NCI-H345 (cell line): ENCODE data around the gene DENND1A.
"Not testable (repeated sequence)": the region's sequence is repeated elsewhere in the genome, so short reads cannot be mapped to it uniquely, and the experiment has no call there.

ENCODE experiments used
- DNase-seq: peaks from one replicate; lab custom pipeline; 2025; lab: John Stamatoyannopoulos, UW

The DENND1A gene

DNA sequence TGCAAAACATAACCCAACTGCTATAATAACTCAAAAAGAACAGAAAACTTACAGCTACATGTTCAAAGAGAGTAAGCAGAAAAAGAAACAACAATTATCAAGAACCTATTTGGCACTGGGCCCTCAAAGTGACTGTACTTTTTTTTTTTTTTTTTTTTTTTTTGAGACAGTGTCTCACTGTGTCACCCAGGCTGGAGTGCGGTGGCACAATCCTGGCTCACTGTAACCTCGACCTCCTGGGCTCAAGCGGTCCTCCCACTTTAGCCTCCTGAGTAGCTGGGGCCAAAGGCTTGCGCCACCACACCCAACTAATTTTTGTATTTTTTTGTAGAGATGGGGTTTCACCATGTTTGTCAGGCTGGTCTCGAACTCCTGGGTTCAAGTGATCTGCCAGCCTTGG, 114.1 kb downstream of the DENND1A start:
- DNase-seq = not testable (repeated sequence)

DNA sequence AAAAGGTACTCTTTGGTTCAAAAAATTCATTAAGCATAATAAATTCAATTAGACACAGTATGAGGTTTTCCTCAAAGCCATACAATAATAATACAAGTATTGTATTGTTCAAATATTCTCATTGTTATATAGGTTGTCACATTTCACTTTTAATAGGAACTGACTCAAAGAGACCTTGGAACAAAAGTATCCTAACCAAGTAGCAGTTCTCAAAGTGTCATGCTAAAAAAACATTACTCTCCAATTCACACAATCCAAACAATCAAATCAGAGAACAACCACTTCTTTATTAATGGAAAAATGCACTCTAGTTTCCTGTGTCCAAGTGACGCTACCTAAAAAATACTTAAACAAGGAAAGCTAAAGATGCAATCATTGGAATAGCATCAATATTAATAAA, 115.4 kb downstream of the DENND1A start:
- DNase-seq = no peak

GRCh38 chr9:123812984-123813383, 116.9 kb downstream of the DENND1A start:
- no peak for DNase-seq

- no peak for DNase-seq
Observed at GRCh38 chr9:123807251-123807650, 122.7 kb downstream of the DENND1A start.

DNA sequence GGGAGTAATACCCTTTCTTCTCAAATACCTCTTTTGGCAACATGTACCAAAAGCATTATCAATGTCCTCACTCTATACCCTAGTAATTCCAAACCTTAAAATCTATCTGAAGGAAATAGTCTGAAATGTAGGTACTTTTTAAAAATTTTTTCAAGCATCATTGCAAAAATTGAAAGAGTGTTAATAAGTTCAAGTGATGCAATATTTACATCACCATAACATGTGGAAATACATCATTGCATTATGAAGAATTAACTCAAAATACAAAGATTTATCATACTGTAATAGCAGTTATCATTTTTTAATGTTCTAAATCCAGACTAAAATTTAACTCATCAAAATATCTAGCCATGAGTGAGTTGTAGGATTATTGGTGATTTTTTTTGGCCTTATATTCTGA, 123.1 kb downstream of the DENND1A start:
- DNase-seq = no peak

GRCh38 chr9:123798195-123798594, 131.7 kb downstream of the DENND1A start:
- no peak for DNase-seq

DNA sequence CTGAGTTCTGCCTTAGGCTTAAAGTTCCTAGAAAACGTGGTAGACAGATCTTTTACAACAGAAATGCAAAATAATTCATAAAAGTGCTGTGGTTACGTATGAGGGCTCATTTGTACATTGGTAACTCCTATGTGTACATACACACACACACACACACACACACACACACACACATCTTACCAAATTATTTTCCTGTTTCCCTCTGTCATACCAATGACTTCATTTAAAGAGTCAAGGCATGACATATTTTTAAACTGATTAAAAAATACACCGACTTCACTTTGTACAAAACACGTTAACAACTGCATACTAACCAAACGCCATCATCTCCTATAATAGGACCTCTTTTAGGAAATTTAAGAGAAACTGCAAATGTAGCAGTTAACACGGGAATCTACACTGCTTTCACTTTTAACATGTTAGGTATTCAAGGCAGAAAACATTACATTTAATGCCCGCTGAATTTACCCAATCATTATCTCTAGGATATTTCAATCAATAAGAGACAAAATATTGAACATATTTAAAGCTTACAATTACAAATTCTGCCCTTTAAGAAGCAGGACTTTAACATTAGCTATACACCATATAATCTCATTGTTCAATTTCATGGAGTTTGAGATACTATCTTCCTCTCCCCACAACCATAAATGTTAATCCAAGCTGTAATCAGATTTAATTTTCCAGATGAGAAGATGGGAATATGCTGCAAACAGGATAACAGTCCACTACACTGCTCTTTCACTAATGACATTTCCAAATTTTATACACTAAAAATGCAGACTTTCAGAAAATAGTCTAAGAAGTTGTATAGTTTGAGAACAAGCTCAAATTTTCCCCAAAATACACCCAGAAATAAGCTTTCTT, 133.1 kb downstream of the DENND1A start:
- no peak for DNase-seq

- DNase-seq = no peak
Observed at GRCh38 chr9:123796094-123796493, 133.8 kb downstream of the DENND1A start.

- no peak for DNase-seq
Observed at GRCh38 chr9:123795336-123795735, 134.6 kb downstream of the DENND1A start.

- DNase-seq = no peak
Observed at GRCh38 chr9:123792501-123792900, 137.4 kb downstream of the DENND1A start.

DNA sequence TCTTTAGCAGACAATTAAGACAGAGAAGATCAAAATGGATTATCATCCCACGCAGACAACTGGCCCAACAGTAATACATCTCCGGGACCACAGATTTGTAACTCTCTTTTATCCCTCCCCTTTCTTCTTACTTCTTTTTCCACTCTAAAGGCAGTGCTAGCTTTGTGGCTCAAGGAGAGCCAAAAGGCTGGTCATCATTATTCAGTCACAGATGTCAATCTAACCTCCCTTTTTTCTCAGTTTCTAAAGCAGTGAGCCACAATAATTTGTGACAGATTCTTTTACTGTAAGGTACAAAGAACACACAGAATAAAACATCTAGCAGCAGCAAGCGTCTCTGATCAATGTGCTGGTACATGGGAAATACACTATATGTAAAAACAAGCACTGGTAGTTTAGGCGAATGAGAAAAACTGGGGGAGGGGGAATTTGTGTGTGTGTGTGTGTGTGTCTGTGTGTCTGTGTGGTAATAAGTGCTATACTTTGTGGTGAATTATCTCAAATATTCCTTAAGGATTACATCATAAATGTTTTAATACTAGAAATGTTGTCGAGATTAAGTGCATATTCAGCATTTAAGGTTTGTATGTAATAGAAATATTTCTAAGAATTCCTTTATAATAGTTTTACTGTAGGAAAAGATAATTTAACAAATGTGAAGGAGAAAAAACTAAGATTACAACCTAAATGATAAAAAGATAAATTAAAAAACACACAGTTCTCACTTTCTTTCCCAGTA, 140.2 kb downstream of the DENND1A start:
- DNase-seq = no peak

GRCh38 chr9:123787416-123787815, 142.5 kb downstream of the DENND1A start:
- no peak for DNase-seq

- DNase-seq = no peak
Observed at GRCh38 chr9:123784518-123784917, 145.4 kb downstream of the DENND1A start.

- no peak for DNase-seq
Observed at GRCh38 chr9:123778232-123778902, 151.6 kb downstream of the DENND1A start.

GRCh38 chr9:123776708-123777537, 153.0 kb downstream of the DENND1A start:
- no peak for DNase-seq

DNA sequence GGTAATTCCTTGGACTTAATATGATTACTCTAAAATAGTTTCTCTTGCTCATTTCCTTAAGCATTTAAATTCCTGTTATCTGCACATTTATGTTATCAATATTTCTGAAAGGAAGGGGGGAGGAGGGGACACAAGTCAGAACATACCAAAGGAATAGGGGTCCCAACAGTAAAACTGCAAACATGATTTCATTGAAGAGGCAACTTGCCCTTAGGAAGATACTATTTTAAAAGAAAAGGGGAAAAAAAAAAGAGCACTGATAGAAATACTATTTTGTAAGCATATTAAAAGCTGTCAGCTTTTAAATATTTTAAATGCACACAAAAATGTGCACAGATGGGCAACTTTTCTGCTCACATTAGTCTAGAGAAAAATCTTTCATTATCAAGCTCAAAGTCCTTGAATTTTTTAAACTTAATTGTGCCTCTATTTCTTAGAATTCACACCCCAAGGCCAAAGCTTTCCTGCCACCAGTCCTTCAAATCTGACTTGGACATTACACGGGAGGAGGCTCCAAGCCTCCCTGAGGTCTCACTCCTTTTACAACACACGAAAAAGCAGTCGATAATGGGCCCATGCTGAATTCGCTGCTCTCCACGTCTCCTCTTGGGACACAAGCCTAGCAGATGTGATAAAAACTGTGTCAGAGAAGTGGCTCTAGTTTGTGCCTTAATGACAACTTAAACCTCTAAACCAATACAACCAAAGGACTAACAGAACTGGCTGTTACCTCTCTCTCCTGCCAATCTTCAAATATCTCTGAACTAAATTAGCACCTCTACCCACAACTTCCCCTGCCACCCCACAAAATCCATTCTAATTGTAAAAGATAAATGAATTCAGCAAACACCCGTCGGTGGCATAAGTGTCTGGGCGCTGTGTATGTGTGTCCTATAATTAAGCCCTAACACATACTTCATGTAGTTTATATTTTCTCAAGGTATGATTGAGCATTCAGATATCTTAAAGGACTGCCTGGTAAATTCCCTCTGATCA, 154.3 kb downstream of the DENND1A start:
- DNase-seq = no peak

DNA sequence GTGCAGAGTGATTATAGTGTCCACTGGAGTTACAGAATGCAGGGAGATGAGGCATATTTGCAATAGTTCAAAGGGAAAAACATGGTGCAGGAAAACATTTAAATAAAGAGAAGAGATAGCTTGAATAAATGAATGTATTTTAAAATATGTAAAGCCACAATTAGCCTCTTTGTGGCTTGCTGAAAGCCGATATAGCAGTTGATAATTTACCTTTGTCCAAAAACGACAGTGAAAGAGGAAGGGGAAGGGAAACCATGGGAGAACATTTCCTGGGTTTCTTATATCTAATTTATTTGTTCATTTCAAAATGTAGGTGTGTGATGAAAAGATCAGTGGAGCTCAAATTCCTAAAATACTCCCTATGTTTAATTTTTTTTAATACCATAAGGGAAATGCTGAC, 156.1 kb downstream of the DENND1A start:
- no peak for DNase-seq

DNA sequence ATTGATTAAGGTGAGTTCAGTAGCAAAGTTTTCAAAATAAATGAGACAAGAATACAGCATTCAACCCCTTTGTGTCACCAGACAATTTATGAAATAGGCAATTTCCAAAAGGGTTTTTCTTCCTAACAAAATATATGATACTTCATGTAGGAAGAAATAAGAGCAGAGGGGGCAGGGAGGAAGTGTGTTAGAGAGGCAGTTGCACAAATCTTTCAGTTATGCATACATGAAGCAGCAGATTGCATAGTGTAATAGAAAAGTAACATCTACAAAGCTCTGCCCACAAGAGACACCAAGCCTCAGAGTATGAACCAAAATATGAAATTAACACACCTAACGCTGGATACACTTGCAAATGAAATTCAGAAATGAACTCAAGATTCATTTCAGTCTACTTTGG, 157.0 kb downstream of the DENND1A start:
- DNase-seq = no peak

DNA sequence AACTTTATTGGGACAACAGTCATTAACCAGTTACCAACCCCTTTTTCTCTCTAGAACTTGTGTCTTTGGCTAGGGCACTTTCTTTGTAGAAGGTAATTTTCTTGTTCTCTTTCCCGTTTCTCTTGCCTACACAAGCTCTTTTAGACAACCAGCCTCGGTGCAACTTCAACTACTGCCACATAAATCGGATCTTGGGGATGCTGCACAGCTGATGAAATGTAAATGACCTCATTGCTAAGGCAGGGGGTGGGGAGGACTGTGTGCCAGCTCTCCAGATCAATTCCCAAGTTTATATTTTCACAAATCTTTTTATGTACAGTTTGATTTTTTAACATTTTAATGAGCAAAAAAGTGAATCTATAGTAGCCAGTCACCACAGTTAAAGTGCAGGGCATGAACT, 157.6 kb downstream of the DENND1A start:
- DNase-seq = no peak

DNA sequence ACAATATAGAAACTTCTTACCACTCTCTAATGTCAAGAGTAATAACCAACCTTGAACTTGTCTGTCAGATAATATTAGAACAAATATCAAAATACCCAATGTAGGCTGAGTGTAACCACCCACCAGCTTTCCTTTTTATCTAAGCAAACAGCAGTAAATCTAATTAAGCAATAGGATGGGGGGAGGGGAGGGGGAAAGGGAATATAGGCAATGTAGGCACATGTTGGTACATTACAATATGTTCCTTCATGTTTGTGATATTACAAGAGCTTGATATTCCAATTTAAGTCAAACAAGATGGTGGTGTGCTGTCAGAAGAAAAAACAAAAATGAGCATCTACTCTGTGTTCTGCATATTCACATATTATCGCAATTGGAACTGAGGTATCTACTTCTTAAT, 158.2 kb downstream of the DENND1A start:
- no peak for DNase-seq

- no peak for DNase-seq
Observed at GRCh38 chr9:123769719-123770118, 160.2 kb downstream of the DENND1A start.
